Fibroblast of lung (primary cell): ENCODE measurements around the gene TESMIN. TPM values are rescaled to one million over a fixed set of nuclear protein-coding genes. Genes with fewer than 3 reads are reported as not detected.
A peak's percentile ranks its signal among the peaks of the same experiment; 100 is the strongest.

Experiments used
- DNase-seq, 2 donors: peaks; one replicate each; pipeline versions ENCODE4 v3.0.0 to v3.0.0-alpha.2; 2010; ENCODE audit warnings: low read depth in 2 of 2
- H2AFZ ChIP-seq: 2 replicates; pipeline ENCODE4 v1.5.1; 2012; ENCODE audit warnings: low read length, control low read depth, inconsistent platforms
- H3K27ac ChIP-seq: 2 replicates; pipeline ENCODE4 v1.5.1; 2011; ENCODE audit warnings: low read length, control low read depth; ENCODE audit not compliant: insufficient read depth
- H3K27me3 ChIP-seq: 2 replicates; pipeline ENCODE4 v1.5.1; 2011; ENCODE audit warnings: mild to moderate bottlenecking, low read length; ENCODE audit not compliant: control insufficient read depth, insufficient read depth
- H3K36me3 ChIP-seq: 2 replicates; pipeline ENCODE4 v1.5.1; 2011; ENCODE audit warnings: low read length; ENCODE audit not compliant: control insufficient read depth, insufficient read depth
- H3K4me1 ChIP-seq: 2 replicates; pipeline ENCODE4 v1.5.1; 2011; ENCODE audit warnings: low read length; ENCODE audit not compliant: control insufficient read depth, insufficient read depth; ENCODE audit errors: extremely low read depth
- H3K4me2 ChIP-seq: 2 replicates; pipeline ENCODE4 v1.5.1; 2011; ENCODE audit warnings: low read length, control low read depth; ENCODE audit not compliant: insufficient read depth; ENCODE audit errors: extremely low read depth
- H3K4me3 ChIP-seq, 4 experiments: fragments of 200-600 bp in 1 of 4; sonication (generic) in 1 of 4; replicated peaks in 1 of 4; 2 replicates each; pipeline ENCODE4 v1.5.1; 2011 to 2016; ENCODE audit warnings: low read length in 4 of 4, low read depth in 3 of 4, mild to moderate bottlenecking in 3 of 4, control low read depth in 2 of 4, inconsistent platforms in 1 of 4, mixed read lengths in 1 of 4; ENCODE audit not compliant: insufficient read depth in 1 of 4; ENCODE audit errors: control extremely low read depth in 1 of 4
- H3K79me2 ChIP-seq: 2 replicates; pipeline ENCODE4 v1.5.1; 2012; ENCODE audit warnings: mild to moderate bottlenecking, low read length, inconsistent platforms; ENCODE audit not compliant: control insufficient read depth, insufficient read depth
- H3K9ac ChIP-seq: 2 replicates; pipeline ENCODE4 v1.5.1; 2011; ENCODE audit warnings: mild to moderate bottlenecking, low read length, control low read depth; ENCODE audit not compliant: insufficient read depth
- H3K9me3 ChIP-seq: 2 replicates; pipeline ENCODE4 v1.5.1; 2012; ENCODE audit warnings: low read depth, low read length; ENCODE audit not compliant: control insufficient read depth, insufficient read depth
- H4K20me1 ChIP-seq: 2 replicates; pipeline ENCODE4 v1.5.1; 2011; ENCODE audit warnings: low read length; ENCODE audit not compliant: control insufficient read depth, insufficient read depth; ENCODE audit errors: extremely low read depth
- EZH2 ChIP-seq: IDR thresholded peaks from 2 replicates; pipeline ENCODE4 v1.5.1; 2012; ENCODE audit warnings: low read length, control low read depth, mild to moderate bottlenecking; ENCODE audit errors: missing control alignments
- polyA plus RNA-seq, 2 donors: library from polyadenylated mRNA; depleted of rRNA in 1 of 2; stranded (reverse) in 1 of 2; unstranded in 1 of 2; fragments of >200 nt; gene quantifications; 2 replicates each; pipeline ENCODE4 v1.2.1, GENCODE V29; 2011 to 2012; ENCODE audit warnings: missing spikeins in 1 of 2
- total RNA-seq: library from RNA; depleted of rRNA; stranded (reverse); fragments of >200 nt; gene quantifications from 2 replicates; pipeline ENCODE4 v1.2.1, GENCODE V29; 2014
- TF ChIP-seq, protein P1 (sequence below), 2 donors: IDR thresholded peaks in 1 of 2; conservative IDR thresholded peaks in 1 of 2; 1 replicate in 1 of 2; 2 replicates in 1 of 2; pipeline ENCODE4 v1.5.1; 2011 to 2012; ENCODE audit warnings: low read length in 2 of 2, control low read depth in 1 of 2, inconsistent platforms in 1 of 2, low read depth in 1 of 2, mild to moderate bottlenecking in 1 of 2

TESMIN gene
- total and polyA plus RNA-seq, 2 donors (not counting 1 experiment from before 2014, with no cell fraction given): 0.70 to 2.0 TPM

- peaks cover 4% of the 10 kb centered on the region for H3K27me3 ChIP-seq
- no peaks in the 10 kb centered on the region for H3K9me3 ChIP-seq
- H3K79me2 ChIP-seq: no peaks in the 10 kb centered on the region
- H3K27ac ChIP-seq: no peak overlapping the region
- H3K4me1 ChIP-seq: peaks cover 3% of the 10 kb centered on the region
- no peaks in the 10 kb centered on the region for H4K20me1 ChIP-seq
- TF ChIP-seq, protein P1, sequence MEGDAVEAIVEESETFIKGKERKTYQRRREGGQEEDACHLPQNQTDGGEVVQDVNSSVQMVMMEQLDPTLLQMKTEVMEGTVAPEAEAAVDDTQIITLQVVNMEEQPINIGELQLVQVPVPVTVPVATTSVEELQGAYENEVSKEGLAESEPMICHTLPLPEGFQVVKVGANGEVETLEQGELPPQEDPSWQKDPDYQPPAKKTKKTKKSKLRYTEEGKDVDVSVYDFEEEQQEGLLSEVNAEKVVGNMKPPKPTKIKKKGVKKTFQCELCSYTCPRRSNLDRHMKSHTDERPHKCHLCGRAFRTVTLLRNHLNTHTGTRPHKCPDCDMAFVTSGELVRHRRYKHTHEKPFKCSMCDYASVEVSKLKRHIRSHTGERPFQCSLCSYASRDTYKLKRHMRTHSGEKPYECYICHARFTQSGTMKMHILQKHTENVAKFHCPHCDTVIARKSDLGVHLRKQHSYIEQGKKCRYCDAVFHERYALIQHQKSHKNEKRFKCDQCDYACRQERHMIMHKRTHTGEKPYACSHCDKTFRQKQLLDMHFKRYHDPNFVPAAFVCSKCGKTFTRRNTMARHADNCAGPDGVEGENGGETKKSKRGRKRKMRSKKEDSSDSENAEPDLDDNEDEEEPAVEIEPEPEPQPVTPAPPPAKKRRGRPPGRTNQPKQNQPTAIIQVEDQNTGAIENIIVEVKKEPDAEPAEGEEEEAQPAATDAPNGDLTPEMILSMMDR (conservative IDR thresholded peaks at IDR 0.05 in 1 of 2, IDR thresholded peaks at IDR 0.05 in 1 of 2; ENCODE audit: low read depth in 1 of 2, low read length in 2 of 2): no peak
- TF ChIP-seq EZH2: no peak
- no peak overlapping the region for H2AFZ ChIP-seq
- no peaks in the 10 kb centered on the region for H3K36me3 ChIP-seq
- peak; percentile 92 to 93 for DNase-seq
- no peak overlapping the region for H3K4me2 ChIP-seq
- H3K9ac ChIP-seq: no peak overlapping the region
- H3K4me3 ChIP-seq: no peak overlapping the region
Observed at GRCh38 chr11:68677432-68677831, 73.9 kb downstream of the TESMIN start.

- H4K20me1 ChIP-seq: no peaks in the 10 kb centered on the region
- no peaks in the 10 kb centered on the region for H3K79me2 ChIP-seq
- peaks cover 3% of the 10 kb centered on the region for H3K4me1 ChIP-seq
- no peak overlapping the region for H2AFZ ChIP-seq
- H3K9me3 ChIP-seq: no peaks in the 10 kb centered on the region
- no peak overlapping the region for H3K4me3 ChIP-seq
- peaks cover 4% of the 10 kb centered on the region for H3K27me3 ChIP-seq
- H3K27ac ChIP-seq: no peak overlapping the region
- no peak overlapping the region for H3K9ac ChIP-seq
- TF ChIP-seq EZH2: no peak
- TF ChIP-seq, protein P1 (conservative IDR thresholded peaks at IDR 0.05 in 1 of 2, IDR thresholded peaks at IDR 0.05 in 1 of 2; ENCODE audit: low read depth in 1 of 2, low read length in 2 of 2): no peak
- DNase-seq: no peak
- H3K36me3 ChIP-seq: no peaks in the 10 kb centered on the region
- no peak overlapping the region for H3K4me2 ChIP-seq
Observed at GRCh38 chr11:68674461-68674860, 76.9 kb downstream of the TESMIN start.

- TF ChIP-seq EZH2: no peak
- TF ChIP-seq, protein P1 (conservative IDR thresholded peaks at IDR 0.05 in 1 of 2, IDR thresholded peaks at IDR 0.05 in 1 of 2; ENCODE audit: low read depth in 1 of 2, low read length in 2 of 2): no peak
Observed at GRCh38 chr11:68673991-68674390, 77.3 kb downstream of the TESMIN start.

More at GRCh38 chr11:68673991-68674390, 77.3 kb downstream of the TESMIN start:
- DNase-seq: no peak
- Histone ChIP-seq H3K4me3 (no peak overlapping the region), H3K79me2 (no peaks in the 10 kb centered on the region), H4K20me1 (no peaks in the 10 kb centered on the region), H3K9me3 (no peaks in the 10 kb centered on the region), H3K4me2 (no peak overlapping the region), H3K36me3 (no peaks in the 10 kb centered on the region), H3K9ac (no peak overlapping the region), H3K27ac (no peak overlapping the region), H3K4me1 (peaks cover 3% of the 10 kb centered on the region), H3K27me3 (peaks cover 4% of the 10 kb centered on the region), H2AFZ (no peak overlapping the region)
